Measurements from ENCODE around the gene BEND3. TPM values are rescaled to one million over a fixed set of nuclear protein-coding genes. Genes with fewer than 3 reads are reported as not detected.
"Not testable (repeated sequence)": the region's sequence is repeated elsewhere in the genome, so short reads cannot be mapped to it uniquely, and the experiment has no call there.

The BEND3 gene
- total RNA-seq, 2 donors from 2014 or later, result 1.5 to 1.8 TPM

DNA sequence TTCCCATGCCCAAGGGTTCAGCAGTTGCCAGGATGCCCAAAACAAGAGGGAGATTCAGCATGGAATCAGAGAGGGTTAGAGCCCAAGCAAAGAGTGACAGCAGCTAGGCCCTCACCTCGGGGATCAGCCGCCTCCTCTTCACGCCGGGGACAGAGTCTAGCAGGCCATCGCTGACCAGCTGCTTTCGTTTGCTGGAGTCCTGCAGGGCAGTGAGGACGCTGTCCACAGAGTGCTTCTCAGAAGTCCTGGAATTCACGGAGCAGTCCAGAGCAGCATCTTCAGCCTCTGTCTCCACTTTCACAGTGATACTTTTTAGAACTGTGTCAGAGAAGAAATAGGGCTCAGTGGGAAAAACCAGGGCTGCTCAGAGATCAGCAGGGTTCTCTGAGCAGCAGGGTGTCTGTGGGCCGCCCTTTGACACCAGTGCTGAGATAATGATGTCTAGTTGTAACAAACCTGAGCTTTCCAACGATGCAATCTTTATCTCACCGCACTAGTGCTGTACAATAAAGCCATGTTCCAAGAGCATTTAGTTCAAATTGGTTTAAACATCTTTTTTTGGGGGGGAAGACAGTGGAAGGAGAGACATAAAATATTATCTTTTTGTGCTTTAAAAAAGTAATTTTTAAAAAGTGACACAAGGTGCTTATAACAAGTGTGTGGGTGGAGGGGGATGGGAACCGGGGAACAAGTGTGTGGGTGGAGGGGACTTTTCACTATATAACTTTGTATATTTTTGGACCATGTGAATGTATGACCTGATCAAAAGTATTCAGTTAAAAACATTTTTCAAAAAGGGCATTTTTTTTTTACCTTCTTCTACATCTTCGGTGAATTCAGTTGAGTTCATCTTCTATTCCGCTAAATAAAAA is 16.6 kb downstream of the BEND3 start:
- intact Hi-C loops (cut with DNase I), result no loop called here
- DNase-seq (ENCODE audit: low spot score), result peak; percentile 48

GRCh38 chr6:107084459-107084858 is 30.9 kb downstream of the BEND3 start:
- DNase-seq (ENCODE audit: low spot score); intact Hi-C loops (cut with DNase I): not testable (repeated sequence)

DNA sequence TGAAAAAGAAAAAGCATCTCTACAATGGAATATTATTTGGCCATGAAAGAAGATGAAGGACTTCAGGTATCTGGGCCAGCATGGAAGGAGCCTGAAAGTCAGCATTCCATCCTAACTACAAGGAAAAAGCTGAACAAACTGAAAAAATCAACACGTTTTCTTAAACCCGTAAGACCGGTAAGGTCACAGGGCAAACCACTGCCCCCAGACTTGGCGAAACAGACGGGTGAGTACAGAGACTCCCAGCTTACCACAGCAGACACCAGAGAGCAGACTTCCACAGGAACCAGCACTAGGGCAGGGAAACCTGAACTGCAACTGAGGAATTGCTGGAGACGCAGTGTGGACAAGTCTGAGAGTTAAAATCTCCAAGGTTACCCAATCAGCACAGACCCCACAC is 31.4 kb downstream of the BEND3 start:
- peak; percentile 11 for DNase-seq (ENCODE audit: low spot score)
- intact Hi-C loops (cut with DNase I), result no loop called here

- peak; percentile 58 for DNase-seq (ENCODE audit: low spot score)
- intact Hi-C loops (cut with DNase I), result no loop called here
Observed at GRCh38 chr6:107083047-107083768, 32.1 kb downstream of the BEND3 start.

DNA sequence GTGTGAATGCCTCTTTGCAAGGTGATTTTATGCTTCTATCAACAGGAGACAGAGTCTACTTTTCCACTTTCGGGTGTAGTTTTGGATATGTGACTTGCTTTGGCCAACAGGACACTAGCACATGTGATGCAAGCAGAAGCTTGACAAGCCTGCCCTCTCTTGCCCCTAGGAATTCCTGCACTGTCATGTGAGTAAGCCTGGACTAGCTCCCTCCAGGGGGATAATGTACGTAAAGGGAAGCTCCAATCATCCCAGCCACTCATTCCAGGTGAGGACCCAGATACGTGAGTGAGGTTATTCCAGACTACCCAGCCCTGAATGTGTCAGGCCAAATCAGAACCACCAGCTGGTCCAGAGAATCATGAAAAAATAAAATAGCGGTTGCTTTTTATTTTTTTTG is 33.3 kb downstream of the BEND3 start:
- intact Hi-C loops (cut with DNase I), result no loop called here
- DNase-seq (ENCODE audit: low spot score), result peak; percentile 5

DNA sequence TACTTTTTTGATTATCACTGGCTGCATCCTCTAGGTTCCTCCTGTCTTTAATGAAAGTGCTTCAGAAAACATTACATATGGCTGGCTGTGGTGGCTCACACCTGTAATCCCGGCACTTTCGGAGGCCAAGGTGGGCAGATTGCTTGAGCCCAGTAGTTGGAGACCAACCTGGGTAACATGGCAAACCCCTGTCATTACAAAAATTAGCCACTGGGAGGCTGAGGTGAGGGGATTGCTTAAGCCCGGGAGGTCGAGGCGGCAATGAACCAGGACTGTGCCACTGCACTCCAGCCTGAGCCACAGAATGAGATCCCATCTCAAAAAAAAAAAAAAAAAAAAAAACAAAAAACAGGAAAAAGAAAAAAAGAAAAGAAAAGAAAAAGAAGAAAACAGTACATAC is 35.3 kb downstream of the BEND3 start:
- intact Hi-C loops (cut with DNase I), result no loop called here
- DNase-seq (ENCODE audit: low spot score), result no peak

DNA sequence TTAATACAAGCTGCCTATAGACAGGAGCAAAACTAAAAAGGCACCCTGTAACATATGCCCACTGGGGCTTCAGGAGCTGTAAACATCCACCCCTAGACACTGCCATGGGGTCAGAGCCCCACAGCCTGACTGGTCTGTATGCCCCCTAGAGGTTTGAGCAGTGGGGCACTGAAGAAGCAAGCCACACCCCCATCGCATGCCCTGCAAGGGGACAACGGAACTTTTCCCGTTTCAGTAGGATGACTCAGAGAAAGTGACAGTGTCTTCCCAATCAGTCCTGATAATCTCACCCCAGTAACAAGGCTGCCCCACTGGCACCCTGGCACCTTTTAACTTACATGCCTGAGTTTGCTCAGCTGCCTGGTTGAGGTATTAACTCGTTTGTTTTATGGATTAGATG is 35.9 kb downstream of the BEND3 start:
- intact Hi-C loops (cut with DNase I), result no loop called here
- DNase-seq (ENCODE audit: low spot score), result peak; percentile 66

GRCh38 chr6:107077710-107078109 is 37.6 kb downstream of the BEND3 start:
- DNase-seq (ENCODE audit: low spot score), result no peak
- intact Hi-C loops (cut with DNase I), result no loop called here

GRCh38 chr6:107075951-107076381 is 39.3 kb downstream of the BEND3 start:
- intact Hi-C loops (cut with DNase I), result no loop called here
- peak; percentile 29 for DNase-seq (ENCODE audit: low spot score)

GRCh38 chr6:107070686-107071085 is 44.6 kb downstream of the BEND3 start:
- intact Hi-C loops (cut with DNase I), result no loop called here
- DNase-seq (ENCODE audit: low spot score), result peak; percentile 41

DNA sequence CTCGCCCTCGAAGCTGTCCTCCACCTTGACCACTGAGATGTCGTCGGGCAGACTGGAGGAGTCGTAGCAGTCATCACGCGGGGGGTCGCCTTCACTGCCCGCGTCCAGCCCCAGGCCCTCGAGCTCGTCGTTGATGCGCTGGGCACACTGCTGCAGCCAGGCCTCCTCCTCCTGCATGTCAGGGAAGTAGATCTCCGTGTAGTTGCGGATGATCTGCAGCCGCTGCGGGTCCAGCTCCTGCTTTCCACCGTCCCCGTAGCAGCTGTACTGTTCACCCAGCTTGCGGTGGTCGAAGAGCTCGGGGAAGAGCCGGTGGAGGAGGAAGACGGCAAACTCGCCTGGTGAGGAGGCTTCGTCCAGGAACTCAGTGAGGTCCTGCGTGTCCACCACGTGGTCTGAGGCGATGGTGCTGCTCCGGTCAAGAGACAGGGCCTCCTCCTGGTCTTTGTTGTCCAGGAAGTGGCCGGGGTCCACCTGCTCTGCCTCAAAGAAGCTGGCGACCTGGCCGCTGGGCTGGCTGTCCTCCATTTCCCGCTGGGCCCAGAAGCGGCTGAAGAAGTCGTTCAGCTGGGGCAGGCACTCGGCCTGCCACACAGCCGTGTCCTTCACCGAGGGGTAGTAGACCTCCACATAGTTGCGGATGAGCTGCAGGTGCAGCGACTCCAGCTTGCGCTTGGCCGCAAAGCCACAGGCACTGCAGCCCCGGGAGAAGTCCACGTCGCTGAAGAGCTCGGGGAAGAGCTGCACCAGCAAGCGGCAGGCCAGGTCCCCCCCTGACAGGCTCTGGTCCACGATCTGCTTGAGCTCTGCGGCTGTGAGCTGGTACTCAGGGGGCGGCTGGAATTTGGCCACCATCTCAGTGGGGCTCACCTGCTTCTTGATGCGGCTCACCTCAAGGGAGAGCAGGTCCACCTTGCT is 45.4 kb downstream of the BEND3 start:
- intact Hi-C loops (cut with DNase I), result no loop called here
- peak; percentile 78 for DNase-seq (ENCODE audit: low spot score)

GRCh38 chr6:107068691-107069630 is 46.4 kb downstream of the BEND3 start:
- intact Hi-C loops (cut with DNase I), result no loop called here
- peak; percentile 76 for DNase-seq (ENCODE audit: low spot score)

DNA sequence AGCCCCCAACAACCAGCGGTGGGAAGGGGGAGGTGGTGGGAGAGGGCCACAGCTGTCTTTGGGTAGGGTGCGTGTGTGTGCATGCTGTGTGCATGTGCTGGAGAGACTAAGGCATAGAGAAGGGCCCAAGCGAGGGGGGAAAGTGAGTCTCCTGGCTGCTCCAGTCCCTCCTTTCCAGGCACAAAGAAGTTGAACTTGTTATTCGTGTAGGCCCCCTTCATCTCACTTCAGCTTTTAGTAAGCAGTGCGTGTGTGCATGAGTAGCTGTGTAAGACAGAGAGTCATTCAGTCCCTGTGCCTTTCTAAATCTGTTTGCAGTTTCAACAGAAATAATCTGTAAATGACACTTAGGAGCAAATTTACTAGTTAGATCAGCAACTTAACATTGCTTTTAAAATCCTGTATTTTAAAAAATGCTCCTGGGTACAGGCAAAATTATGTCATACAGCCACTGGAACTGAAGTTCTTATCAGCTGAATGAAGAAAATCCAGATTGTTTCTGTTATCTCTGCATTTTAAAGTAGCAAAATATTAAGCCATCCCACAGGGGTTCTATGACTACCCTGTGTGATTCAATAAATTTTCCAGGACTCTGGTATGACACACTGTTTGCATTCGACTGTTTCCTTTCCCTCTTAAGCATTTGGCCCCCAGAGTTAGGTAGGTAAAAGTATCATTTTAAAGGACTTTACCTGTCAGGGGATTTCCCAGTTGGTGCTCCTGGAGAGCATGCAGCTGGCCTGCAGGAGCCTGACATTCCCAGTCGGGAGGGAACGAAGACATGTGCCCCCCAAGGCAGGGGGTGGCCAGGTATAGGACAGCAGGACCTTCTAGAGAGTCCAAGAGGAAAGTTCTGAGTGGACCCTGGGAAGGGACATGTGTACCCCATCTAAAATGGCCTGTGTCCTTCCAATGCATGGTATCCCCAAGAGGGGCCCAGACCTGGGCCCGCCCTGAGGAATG is 48.3 kb downstream of the BEND3 start:
- intact Hi-C loops (cut with DNase I), result no loop called here
- peak; percentile 16 for DNase-seq (ENCODE audit: low spot score)

DNA sequence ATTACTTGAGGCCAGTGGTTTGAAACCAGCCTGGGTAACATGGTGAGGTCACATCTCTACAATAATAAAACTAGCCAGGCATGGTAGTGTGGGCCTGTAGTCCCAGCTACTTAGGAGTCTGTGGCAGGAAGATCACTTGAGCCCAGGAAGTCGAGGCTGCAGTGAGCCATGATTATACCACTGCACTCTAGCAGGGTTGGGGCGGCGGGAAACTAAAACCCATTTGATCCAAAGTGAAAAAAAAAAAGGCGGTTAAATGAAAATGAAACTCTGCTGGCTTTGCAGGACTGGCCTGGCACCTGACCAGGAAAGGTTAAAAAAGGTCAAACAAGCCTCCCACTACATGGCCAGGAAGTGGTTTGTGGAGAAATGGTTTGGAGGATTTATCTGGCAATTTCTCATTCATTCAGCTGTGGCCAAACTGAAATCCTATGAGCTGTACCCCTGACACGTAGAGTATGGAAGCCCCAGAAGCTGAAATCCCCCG is 50.7 kb downstream of the BEND3 start:
- peak; percentile 38 for DNase-seq (ENCODE audit: low spot score)
- intact Hi-C loops (cut with DNase I), result no loop called here

DNA sequence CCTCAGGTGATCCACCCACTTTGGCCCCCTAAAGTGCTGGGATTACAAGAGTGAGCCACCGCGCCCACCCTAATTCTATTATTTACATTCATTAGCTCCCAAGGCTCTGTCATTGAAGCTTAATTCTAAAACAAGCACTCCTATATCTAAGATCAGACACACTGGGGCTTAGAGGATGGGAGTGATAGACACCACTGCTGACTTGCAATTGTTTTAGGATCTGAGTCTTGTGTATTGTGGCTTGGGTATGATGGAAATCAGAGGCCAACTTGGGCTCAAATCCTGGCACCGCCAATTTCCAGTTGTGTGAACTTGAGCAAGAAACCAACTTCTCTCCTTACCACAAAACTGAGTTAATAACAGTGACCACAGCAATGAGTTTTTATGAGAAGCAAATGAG is 52.6 kb downstream of the BEND3 start:
- DNase-seq (ENCODE audit: low spot score), result peak; percentile 17
- intact Hi-C loops (cut with DNase I), result no loop called here

GRCh38 chr6:107061125-107062020 is 53.9 kb downstream of the BEND3 start:
- intact Hi-C loops (cut with DNase I), result no loop called here
- DNase-seq (ENCODE audit: low spot score), result peak; percentile 50

All from posterior vena cava (tissue), 2 donors.